ENCODE results near the gene MRPS15. TPM values are rescaled to one million over a fixed set of nuclear protein-coding genes. Genes with fewer than 3 reads are reported as not detected.

MRPS15 gene
- polyA plus RNA-seq, 12 donors = 55.9 to 1,514 (median 59.1) TPM

DNA sequence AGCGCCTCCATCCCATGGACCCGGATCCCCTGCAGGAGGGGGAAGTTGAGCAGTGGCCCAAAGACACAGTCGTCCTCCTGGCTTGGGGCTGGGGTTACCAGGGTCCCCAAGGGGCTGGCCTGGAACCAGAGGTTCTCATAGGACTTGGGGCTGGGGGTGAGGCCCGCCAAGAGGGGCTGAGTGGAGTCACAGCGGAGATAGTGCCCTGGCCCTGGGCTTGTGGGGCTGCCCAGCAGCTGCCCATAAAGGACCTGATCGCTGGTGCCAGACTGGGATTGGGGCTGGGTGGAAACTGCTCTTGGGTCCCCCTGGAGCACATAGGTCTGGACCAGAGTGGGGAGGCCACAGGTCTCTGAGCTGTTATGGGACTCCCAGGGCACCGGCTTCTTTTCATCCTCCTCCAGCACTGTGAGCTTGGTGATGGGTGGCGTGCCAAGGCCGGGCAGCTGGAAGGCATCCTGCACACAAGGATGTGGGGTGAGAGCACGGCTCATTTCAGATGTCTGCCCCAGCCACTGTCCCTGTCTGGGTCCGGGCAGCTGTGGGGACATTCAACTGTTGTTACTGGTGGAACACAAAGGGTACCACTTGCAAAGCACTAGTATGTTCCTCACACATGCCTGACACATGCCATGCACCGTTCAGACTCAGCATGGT, 2.3 kb upstream of the MRPS15 start:
- DNase-seq = no peak

- DNase-seq = no peak
These were observed 1.7 kb upstream of the MRPS15 start for GRCh38 chr1:36465731-36466369.

DNA sequence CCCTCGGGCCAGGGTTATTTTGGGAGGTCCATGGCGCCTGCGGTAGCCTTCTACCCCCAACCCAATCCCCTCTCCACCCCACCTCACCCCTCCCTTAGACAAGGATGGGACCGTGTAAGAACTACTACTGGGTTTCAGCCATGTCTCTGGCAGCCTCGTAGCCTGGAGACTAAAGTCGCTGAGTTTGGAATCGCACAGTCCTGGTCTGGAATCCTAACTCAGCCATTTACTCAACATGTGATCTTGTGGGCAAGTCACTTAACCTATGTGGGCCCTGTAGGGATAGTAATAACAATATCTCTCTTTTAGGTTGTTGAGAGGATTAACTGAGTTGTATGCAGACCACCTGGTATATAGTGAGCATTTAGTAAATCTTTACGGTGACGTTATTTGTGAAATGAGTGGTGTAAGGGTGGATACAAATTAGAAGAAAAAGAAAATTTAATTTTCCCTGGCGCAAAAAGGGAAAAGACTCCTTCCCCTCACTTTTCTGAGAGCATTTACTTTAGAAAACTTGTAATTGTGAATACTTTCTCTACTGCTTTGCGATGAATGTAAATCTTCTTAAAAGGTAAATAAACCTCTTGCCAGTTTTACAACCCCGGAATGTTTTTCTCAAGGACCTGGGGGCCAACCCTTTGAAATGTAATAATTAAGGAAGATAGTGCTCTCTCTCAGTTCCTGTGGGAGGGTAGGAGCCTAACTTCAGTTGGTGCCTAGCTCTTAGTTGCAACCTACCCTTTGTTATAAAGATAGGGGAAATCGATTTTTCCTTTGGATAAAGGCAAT, 615 bp upstream of the MRPS15 start:
- no peak for DNase-seq

GRCh38 chr1:36463463-36463802, 751 bp downstream of the MRPS15 start:
- DNase-seq = no peak

DNA sequence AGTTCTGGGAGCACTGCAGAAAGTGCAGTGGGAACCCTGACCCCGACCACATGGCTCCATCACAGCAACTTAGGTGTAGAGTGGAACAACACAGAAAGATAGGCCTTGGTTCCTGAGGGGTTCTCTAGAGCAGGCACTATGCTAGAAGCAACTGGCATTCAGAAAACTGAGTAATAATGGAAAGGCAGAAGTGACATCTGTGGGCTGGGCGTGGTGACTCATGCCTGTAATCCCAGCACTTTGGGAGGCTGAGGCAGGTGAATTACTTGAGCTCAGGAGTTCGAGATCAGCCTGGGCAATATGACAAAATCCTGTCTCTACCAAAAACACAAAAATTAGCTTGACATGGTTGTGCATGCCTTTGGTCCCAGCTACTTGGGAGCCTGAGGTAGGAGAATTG, 5.3 kb downstream of the MRPS15 start:
- DNase-seq = no peak

DNA sequence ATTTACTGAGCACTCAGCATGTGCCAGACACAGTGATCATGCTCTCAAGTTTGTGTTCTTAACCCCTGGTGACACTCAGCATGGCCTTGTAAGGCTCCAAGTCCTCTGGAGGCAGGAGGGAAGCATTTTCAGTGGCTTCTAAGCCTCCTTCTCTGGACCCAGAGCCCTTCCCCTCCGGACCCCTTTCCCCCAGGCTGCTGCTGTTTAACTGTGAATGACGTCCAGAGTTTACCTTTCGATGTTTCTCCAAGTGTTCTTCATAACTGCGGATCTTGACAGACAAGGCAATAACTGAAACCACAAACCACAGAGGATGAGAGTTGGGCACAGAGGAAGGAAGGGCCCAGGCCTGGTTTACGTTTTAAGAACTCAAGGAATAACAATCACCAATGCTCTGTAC, 6.5 kb downstream of the MRPS15 start:
- DNase-seq = no peak

DNA sequence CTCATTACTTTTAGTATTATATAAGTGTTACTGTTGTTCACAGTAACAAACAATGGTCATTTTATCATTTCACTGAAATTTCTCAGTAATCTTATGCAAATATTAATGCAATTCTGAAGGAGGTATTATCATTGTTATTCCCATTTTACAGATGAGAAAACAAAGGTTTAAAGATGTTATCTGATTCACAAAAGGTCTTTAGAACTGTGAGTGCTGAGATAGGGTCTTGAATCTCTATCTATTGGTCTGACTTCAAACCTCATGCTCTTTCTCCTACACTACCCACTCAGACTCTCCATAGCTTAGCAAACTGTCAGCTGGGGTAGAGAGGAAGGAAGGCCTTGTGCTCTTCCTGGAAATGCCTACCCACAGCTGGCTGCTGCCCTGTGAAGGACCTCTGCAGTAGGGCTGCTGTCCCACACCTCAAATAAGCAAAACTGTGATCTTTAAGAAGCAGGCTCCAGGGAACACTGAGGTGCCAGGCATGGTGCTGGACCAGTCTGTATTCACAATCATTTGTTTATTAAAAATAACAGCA, 7.7 kb downstream of the MRPS15 start:
- DNase-seq = no peak

- no peak for DNase-seq
These were observed 8.8 kb downstream of the MRPS15 start for GRCh38 chr1:36455386-36455785.

DNA sequence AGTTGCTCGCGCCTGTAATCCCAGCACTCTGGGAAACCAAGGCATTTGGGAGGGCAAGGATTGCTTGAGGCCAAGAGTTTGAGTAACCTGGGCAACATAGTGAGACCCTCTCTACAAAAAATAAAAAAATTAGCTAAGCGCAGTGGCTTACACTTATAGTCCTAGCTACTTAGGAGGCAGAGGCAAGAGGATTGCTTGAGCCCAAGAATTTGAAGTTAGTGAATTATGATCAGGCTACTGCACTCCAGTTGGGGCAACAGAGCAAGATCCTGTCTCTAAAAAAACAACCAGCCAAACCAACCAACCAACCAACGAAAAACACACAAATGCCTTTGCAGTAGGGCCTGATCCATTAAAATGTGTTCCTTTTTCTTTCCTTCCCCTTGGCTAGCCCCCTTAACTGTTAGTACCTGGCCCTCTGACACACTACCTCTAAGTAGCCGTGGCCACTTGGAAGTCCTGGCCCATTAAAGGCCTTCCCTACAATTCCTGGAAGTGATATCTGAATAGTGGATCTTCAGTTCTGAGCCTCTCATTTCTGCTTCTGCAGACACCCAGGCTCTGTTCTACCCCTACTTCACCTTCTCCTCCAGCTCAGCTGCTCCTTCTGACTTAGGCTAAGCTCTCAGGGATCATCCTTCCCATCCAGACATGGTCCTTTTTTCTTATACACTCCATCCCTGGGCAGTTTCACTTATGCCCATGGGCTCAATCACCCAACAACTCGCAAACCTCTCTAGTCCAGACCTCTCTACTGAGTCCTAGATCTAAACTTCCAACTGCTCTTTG, 10.4 kb downstream of the MRPS15 start:
- no peak for DNase-seq

DNA sequence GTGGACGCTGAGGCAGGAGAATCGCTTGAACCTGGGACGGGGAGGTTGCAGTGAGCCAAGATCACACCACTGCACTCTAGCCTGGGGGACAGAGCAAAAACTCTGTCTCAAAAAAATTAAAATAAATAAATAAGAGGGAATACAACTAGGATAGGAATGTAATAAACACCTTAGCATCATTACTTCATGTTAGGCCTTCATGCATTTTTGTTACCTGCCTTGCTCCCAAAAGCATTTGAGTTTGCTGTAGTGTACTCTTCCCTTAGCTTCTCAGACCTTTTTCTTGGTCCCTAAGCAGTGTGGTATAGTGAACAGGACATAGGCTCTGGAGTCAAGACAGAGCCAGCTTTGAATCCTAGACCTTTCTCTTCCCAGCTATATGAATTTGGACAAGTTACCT, 11.1 kb downstream of the MRPS15 start:
- no peak for DNase-seq

GRCh38 chr1:36450919-36451305, 13.3 kb downstream of the MRPS15 start:
- no peak for DNase-seq

- peak; percentile 98 for DNase-seq
These were observed 13.8 kb downstream of the MRPS15 start, which contains the start of gene OSCP1 for GRCh38 chr1:36450270-36450918. Gene OSCP1 (minus strand): TSS chr1:36450451. CDS start chr1:36450369, 82 bp downstream.

- DNase-seq = no peak
These were observed 15.6 kb downstream of the MRPS15 start for GRCh38 chr1:36448530-36449056.

- DNase-seq = no peak
These were observed 16.7 kb downstream of the MRPS15 start for GRCh38 chr1:36447450-36447849.

- DNase-seq = no peak
These were observed 17.4 kb downstream of the MRPS15 start for GRCh38 chr1:36446746-36447145.

DNA sequence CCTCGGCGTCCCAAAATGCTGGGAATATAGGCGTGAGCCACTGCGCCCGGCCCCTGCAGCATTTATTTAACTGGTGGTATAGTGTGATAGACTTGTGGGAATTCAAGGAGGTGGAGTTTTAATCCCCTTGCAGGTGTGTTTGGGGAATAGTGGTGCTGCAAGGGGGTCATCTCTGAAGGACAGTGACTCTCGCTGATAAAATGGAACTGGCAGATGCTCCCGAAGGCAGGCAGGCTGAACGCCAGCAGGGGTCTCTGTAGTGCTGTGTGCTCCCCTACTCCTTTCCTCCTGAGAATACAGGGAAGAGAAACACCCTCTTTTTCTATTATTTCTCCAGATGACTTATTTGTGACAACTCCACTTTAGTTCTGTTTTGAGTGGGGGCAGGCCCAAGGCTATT, 17.9 kb downstream of the MRPS15 start:
- no peak for DNase-seq

DNA sequence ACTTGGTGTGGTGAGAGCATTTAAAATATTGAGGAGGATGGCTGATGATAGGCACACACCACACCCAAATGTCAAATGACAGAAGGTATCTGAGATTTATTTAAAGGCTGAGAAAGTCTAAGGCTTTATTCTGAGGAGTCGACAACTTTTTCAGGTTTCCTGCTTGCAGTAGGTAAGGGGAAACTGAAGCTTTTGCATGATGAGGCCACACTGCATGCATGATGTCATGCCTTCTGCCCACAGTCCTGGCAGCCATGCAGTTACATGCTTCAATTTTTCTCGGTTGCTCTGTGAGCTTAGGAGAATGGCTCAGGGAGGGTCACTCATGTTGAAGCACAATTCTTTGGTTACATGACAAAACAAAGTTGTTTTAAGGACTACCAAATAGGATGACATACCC, 20.9 kb downstream of the MRPS15 start:
- no peak for DNase-seq

GRCh38 chr1:36442337-36442736, 21.8 kb downstream of the MRPS15 start:
- DNase-seq = no peak

DNA sequence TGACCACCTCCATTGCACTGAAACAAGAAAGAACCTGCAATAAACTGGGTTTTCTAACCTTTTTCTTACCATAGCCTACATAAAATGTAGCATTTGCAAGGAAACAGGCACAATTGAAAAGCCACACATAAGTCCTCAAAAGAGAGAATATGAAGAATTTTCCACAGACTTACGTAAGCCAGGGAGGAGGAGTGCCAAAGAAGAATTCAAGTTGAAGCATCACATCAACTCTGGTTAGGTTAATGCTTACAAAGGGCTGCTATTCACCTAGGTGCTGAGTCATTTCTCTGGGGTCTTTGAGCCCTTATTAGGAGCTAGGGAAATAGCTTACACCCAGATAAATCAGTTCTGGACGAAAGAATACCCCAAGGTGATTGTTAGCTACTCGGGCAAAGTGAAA, 23.5 kb downstream of the MRPS15 start:
- no peak for DNase-seq

DNA sequence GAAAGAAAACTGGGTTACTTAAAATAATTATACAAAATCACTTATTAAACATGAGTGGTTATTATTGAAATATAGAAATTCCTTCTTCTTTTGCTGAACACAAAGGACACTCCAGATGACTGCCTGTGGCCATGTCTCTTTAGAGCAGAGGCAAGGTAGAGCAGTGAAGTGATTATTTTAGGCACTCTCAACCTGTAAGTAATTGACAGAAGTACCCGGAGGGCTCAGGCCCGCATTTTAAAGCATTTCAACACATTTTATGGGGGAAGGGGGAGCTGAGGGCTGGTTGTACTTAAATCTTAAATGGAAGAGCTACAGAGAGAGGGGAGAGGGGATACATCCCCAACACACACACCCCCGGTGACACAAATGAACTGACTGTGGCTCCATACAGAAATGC, 24.1 kb downstream of the MRPS15 start:
- no peak for DNase-seq

GRCh38 chr1:36438715-36439114, 25.5 kb downstream of the MRPS15 start:
- DNase-seq = no peak

Measured in muscle of arm (tissue), 12 donors.